H1 (cell line): ENCODE results near the gene HMCN2. TPM values are rescaled to one million over a fixed set of nuclear protein-coding genes. Genes with fewer than 3 reads are reported as not detected.

Experiments
- SP2 ChIP-seq: IDR thresholded peaks from 2 replicates; pipeline ENCODE4 v1.6.1; 2012; ENCODE audit warnings: mild to moderate bottlenecking, low read length, inconsistent platforms
- polyA plus RNA-seq, 7 experiments: library from polyadenylated mRNA; depleted of rRNA in 3 of 7; stranded (reverse) in 5 of 7; unstranded in 2 of 7; fragments of >200 nt in 5 of 7; fragments of 200-250 nt in 2 of 7; gene quantifications; 1 replicate in 5 of 7; 2 replicates in 1 of 7; 4 replicates in 1 of 7; pipeline versions ENCODE4 v1.2.1 to v1.2.3, GENCODE V29; 2011 to 2013; ENCODE audit warnings: missing spikeins in 2 of 7, mixed read lengths in 2 of 7
- total RNA-seq: library from RNA; stranded (reverse); fragmentation: NEBNext Ultra II Directional; extraction: Animal tissue kit (Norgen Biotek cat#: 25700); gene quantifications from 2 replicates; pipeline ENCODE4 v1.2.1, GENCODE V29; 2021

The HMCN2 gene
- total and polyA plus RNA-seq, 2 of the 8 experiments (the other 6 are each of a cell fraction or from before 2014, with no cell fraction given) = 5.0 to 9.1 TPM

- no peak for TF ChIP-seq SP2
Measured at GRCh38 chr9:130359819-130360218, 94.3 kb downstream of the HMCN2 start (continued).
